ENCODE measurements around the gene BPGM.

BPGM gene

DNA sequence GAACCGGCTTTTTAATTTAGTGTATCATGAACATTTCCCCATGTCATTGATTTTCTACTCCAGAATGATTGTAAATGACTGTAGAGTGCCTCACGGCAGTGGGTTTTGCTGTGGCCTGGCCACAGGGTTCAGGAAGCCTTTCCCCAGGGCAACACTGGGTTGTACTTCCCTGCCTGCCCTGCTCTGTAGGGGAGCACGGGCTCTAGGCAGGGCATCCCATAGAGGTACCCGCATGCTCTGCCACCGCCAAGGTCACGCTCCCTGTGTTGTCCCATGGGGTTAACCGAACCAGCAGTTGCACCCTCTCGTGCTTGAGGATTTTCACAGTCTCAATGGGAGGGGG lies 63.8 kb downstream of the BPGM start:
- Histone ChIP-seq H2AFZ (ENCODE audit: low read depth, low read length, severe bottlenecking) (no peak overlapping the region), H3K9me2 (replicated peaks; ENCODE audit: insufficient read depth, low read length) (no peaks in the 10 kb centered on the region)
- TF ChIP-seq EZH2phosphoT487 (conservative IDR thresholded peaks at IDR 0.05; ENCODE audit: low read length) = no peak
- TF ChIP-seq, protein P1, sequence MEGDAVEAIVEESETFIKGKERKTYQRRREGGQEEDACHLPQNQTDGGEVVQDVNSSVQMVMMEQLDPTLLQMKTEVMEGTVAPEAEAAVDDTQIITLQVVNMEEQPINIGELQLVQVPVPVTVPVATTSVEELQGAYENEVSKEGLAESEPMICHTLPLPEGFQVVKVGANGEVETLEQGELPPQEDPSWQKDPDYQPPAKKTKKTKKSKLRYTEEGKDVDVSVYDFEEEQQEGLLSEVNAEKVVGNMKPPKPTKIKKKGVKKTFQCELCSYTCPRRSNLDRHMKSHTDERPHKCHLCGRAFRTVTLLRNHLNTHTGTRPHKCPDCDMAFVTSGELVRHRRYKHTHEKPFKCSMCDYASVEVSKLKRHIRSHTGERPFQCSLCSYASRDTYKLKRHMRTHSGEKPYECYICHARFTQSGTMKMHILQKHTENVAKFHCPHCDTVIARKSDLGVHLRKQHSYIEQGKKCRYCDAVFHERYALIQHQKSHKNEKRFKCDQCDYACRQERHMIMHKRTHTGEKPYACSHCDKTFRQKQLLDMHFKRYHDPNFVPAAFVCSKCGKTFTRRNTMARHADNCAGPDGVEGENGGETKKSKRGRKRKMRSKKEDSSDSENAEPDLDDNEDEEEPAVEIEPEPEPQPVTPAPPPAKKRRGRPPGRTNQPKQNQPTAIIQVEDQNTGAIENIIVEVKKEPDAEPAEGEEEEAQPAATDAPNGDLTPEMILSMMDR (IDR thresholded peaks at IDR 0.05; ENCODE audit: insufficient read depth, low read length, poor library complexity, severe bottlenecking) = no peak

DNA sequence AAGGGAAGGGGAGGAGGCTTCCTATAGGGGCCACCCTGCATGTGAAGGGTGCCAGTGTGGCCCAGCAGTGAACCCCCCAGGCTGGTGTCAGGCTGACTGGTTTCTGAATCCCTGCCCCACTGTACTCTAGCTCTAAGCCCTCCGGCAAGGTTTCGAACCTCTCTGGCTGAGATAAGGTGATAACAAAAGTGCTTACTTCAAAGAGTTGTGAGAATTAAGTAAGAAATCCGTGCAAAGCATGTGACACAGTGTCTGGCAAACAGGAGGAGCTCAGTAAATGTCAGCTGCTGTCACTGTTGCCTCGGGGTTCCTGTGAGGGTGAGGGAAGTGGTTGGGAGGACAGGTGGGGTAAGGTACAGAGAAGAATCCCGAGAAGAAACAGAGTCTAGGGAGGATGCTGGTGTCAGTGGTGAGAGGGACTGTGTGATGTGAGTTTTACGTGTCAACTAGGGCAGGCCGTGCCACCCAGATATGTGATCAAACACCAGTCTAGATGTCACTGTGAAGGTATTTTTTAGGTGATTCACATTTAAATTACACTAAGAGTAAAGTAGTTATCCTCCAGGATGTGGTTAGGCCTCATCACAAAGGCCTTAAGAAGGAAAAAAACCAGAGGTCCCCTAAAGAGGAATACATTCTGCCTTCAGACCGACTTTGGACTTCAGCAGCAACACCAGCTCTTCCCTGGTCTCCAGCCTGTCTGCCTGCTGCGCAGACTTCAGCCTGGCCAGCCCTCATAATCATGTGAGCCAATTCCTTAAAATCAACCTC lies 64.4 kb downstream of the BPGM start:
- H3K27me3 ChIP-seq (ENCODE audit: low read length) = no peaks in the 10 kb centered on the region
- H3K79me2 ChIP-seq (ENCODE audit: insufficient read depth, low read length) = no peaks in the 10 kb centered on the region
- no peaks in the 10 kb centered on the region for H3K9me2 ChIP-seq (replicated peaks; ENCODE audit: insufficient read depth, low read length)
- no peak overlapping the region for H3K9ac ChIP-seq (ENCODE audit: low read length)
- no peak overlapping the region for H3K27ac ChIP-seq (ENCODE audit: low read depth, low read length)
- no peak overlapping the region for H2AFZ ChIP-seq (ENCODE audit: low read depth, low read length, severe bottlenecking)
- no peak overlapping the region for H3K4me3 ChIP-seq (ENCODE audit: insufficient read depth, low read length, poor library complexity, severe bottlenecking)
- H3K9me3 ChIP-seq (ENCODE audit: insufficient read depth, low read length) = no peaks in the 10 kb centered on the region
- H3K4me2 ChIP-seq (ENCODE audit: low read depth, low read length, poor library complexity, severe bottlenecking) = no peak overlapping the region
- H3K36me3 ChIP-seq (ENCODE audit: low read length) = no peaks in the 10 kb centered on the region
- H3F3A ChIP-seq (ENCODE audit: insufficient read depth) = no peaks in the 10 kb centered on the region
- TF ChIP-seq, protein P1 (IDR thresholded peaks at IDR 0.05; ENCODE audit: insufficient read depth, low read length, poor library complexity, severe bottlenecking) = no peak
- no peak for TF ChIP-seq EZH2phosphoT487 (conservative IDR thresholded peaks at IDR 0.05; ENCODE audit: low read length)
- no peaks in the 10 kb centered on the region for H4K20me1 ChIP-seq (ENCODE audit: low read depth, low read length)

More for the DNA sequence above, 63.8 kb downstream of the BPGM start:
- H3K79me2 ChIP-seq (ENCODE audit: insufficient read depth, low read length) = no peaks in the 10 kb centered on the region
- H3K9ac ChIP-seq (ENCODE audit: low read length) = no peak overlapping the region
- no peaks in the 10 kb centered on the region for H3F3A ChIP-seq (ENCODE audit: insufficient read depth)
- H3K27me3 ChIP-seq (ENCODE audit: low read length) = no peaks in the 10 kb centered on the region
- no peaks in the 10 kb centered on the region for H3K9me3 ChIP-seq (ENCODE audit: insufficient read depth, low read length)
- H3K27ac ChIP-seq (ENCODE audit: low read depth, low read length) = no peak overlapping the region
- no peak overlapping the region for H3K4me2 ChIP-seq (ENCODE audit: low read depth, low read length, poor library complexity, severe bottlenecking)
- no peaks in the 10 kb centered on the region for H4K20me1 ChIP-seq (ENCODE audit: low read depth, low read length)
- no peaks in the 10 kb centered on the region for H3K36me3 ChIP-seq (ENCODE audit: low read length)
- H3K4me3 ChIP-seq (ENCODE audit: insufficient read depth, low read length, poor library complexity, severe bottlenecking) = no peak overlapping the region

DNA sequence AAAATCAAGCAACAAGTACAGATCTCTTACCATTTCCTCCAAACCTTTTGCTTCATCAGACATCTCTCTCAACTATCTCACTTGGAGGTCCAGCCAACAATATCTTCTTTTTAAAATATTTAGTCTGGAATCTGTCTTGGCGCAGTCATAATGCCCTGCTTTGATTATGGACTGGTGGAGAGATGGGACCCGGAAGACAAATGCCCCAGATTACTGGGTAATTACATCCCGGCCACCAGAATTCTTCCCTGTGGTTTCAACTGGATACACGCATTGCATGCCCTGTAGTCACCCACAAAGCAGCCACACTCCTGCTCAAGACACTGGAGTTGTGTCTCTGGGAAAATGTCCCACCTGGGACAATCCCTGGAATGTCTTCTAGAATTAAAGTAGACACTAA lies 65.5 kb downstream of the BPGM start:
- H3K9ac ChIP-seq (ENCODE audit: low read length) = no peak overlapping the region
- H3K79me2 ChIP-seq (ENCODE audit: insufficient read depth, low read length) = no peaks in the 10 kb centered on the region
- no peaks in the 10 kb centered on the region for H3F3A ChIP-seq (ENCODE audit: insufficient read depth)
- H3K27me3 ChIP-seq (ENCODE audit: low read length) = no peaks in the 10 kb centered on the region
- TF ChIP-seq EZH2phosphoT487 (conservative IDR thresholded peaks at IDR 0.05; ENCODE audit: low read length) = no peak
- TF ChIP-seq, protein P1 (IDR thresholded peaks at IDR 0.05; ENCODE audit: insufficient read depth, low read length, poor library complexity, severe bottlenecking) = no peak
- H3K4me2 ChIP-seq (ENCODE audit: low read depth, low read length, poor library complexity, severe bottlenecking) = no peak overlapping the region
- no peaks in the 10 kb centered on the region for H4K20me1 ChIP-seq (ENCODE audit: low read depth, low read length)
- H3K4me3 ChIP-seq (ENCODE audit: insufficient read depth, low read length, poor library complexity, severe bottlenecking) = no peak overlapping the region
- no peaks in the 10 kb centered on the region for H3K36me3 ChIP-seq (ENCODE audit: low read length)
- H3K9me3 ChIP-seq (ENCODE audit: insufficient read depth, low read length) = no peaks in the 10 kb centered on the region
- H2AFZ ChIP-seq (ENCODE audit: low read depth, low read length, severe bottlenecking) = no peak overlapping the region
- no peaks in the 10 kb centered on the region for H3K9me2 ChIP-seq (replicated peaks; ENCODE audit: insufficient read depth, low read length)
- no peak overlapping the region for H3K27ac ChIP-seq (ENCODE audit: low read depth, low read length)
